OCI-LY1 (cell line): ENCODE measurements around the gene IDI1.

Experiments
- H2AFZ ChIP-seq: fragments of 200-600 bp; sonication (generic), shearing (Covaris generic); 2 replicates; pipeline ENCODE4 v1.6.0; 2014; ENCODE audit warnings: antibody characterized with exemption, mild to moderate bottlenecking, low read length
- H3F3A ChIP-seq: fragments of 200-600 bp; sonication (generic), shearing (Covaris generic); 2 replicates; pipeline ENCODE4 v1.6.0; 2014; ENCODE audit warnings: mild to moderate bottlenecking, antibody characterized with exemption, low read length, moderate library complexity; ENCODE audit not compliant: insufficient read depth
- H3K27ac ChIP-seq: fragments of 200-600 bp; sonication (generic); 2 replicates; pipeline ENCODE4 v1.5.1; 2014; ENCODE audit warnings: low read length, mixed run types, mild to moderate bottlenecking, low read depth; ENCODE audit not compliant: poor library complexity, severe bottlenecking
- H3K27me3 ChIP-seq: fragments of 200-600 bp; sonication (generic); 2 replicates; pipeline ENCODE4 v1.6.0; 2014; ENCODE audit warnings: antibody characterized with exemption, mild to moderate bottlenecking, low read length, moderate library complexity; ENCODE audit not compliant: insufficient read depth
- H3K36me3 ChIP-seq: fragments of 200-600 bp; sonication (generic); 2 replicates; pipeline ENCODE4 v1.6.1; 2014; ENCODE audit warnings: mild to moderate bottlenecking, antibody characterized with exemption, low read length, moderate library complexity, mixed read lengths; ENCODE audit not compliant: insufficient read depth
- H3K4me1 ChIP-seq: fragments of 200-600 bp; sonication (generic); 2 replicates; pipeline ENCODE4 v1.5.1; 2014; ENCODE audit warnings: mild to moderate bottlenecking, low read length, moderate library complexity; ENCODE audit not compliant: insufficient read depth, severe bottlenecking
- H3K4me2 ChIP-seq: fragments of 200-600 bp; sonication (generic), shearing (Covaris generic); 2 replicates; pipeline ENCODE4 v1.6.1; 2014; ENCODE audit warnings: low read length
- H3K4me3 ChIP-seq: fragments of 200-600 bp; sonication (generic); 2 replicates; pipeline ENCODE4 v1.5.1; 2014; ENCODE audit warnings: low read length, low read depth, mild to moderate bottlenecking, mixed read lengths; ENCODE audit not compliant: poor library complexity, severe bottlenecking
- H3K79me2 ChIP-seq: fragments of 200-600 bp; shearing (Covaris generic); 2 replicates; pipeline ENCODE4 v1.6.1; 2016; ENCODE audit warnings: mixed run types, low read length, mixed read lengths; ENCODE audit not compliant: insufficient read depth
- H3K9ac ChIP-seq: fragments of 200-600 bp; sonication (generic), shearing (Covaris generic); 2 replicates; pipeline ENCODE4 v1.6.1; 2014; ENCODE audit warnings: mild to moderate bottlenecking, low read length, mixed read lengths
- H3K9me2 ChIP-seq: fragments of 200-600 bp; sonication (generic), shearing (Covaris generic); 2 replicates; pipeline ENCODE4 v1.6.1; 2014; ENCODE audit warnings: low read depth, mild to moderate bottlenecking, low read length, mixed read lengths
- H3K9me3 ChIP-seq: fragments of 200-600 bp; shearing (Covaris generic); 2 replicates; pipeline ENCODE4 v1.6.1; 2014; ENCODE audit warnings: low read length, mixed read lengths
- H4K20me1 ChIP-seq: fragments of 200-600 bp; sonication (generic), shearing (Covaris generic); 2 replicates; pipeline ENCODE4 v1.6.0; 2016; ENCODE audit warnings: mild to moderate bottlenecking, low read length; ENCODE audit not compliant: insufficient read depth
- EZH2 ChIP-seq: fragments of 200-600 bp; sonication (generic), shearing (Covaris generic); IDR thresholded peaks from 2 replicates; pipeline ENCODE4 v1.8.0; 2017; ENCODE audit warnings: borderline replicate concordance, mixed run types, mild to moderate bottlenecking, antibody characterized with exemption, low read length, moderate library complexity, mixed read lengths
- TF ChIP-seq, protein P1 (sequence below): fragments of 200-600 bp; sonication (generic), shearing (Covaris generic); IDR thresholded peaks from 2 replicates; pipeline ENCODE4 v1.5.1; 2017; ENCODE audit warnings: mild to moderate bottlenecking, antibody characterized with exemption, low read length, moderate library complexity, mixed read lengths

The IDI1 gene

DNA sequence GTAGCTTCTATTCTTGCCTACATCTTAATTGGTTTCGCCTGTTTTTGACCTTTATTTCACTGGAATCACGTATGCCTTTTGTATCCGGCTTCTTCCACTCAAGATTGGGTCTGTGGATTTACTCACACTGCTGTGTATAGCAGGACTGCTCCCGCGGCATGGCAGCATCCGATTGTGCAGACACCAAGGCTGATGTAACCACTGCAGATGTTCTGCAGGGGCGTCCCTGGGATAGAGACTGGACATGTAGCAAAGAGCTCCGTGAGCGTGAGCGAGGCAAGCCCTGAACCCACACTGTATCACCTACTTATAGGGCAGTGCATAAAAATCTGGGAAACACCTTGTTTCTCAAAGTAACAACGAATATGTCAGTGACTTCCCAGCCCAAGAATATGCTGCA lies 11.8 kb downstream of the IDI1 start:
- Histone ChIP-seq H3K4me3 (no peak overlapping the region), H4K20me1 (no peaks in the 10 kb centered on the region), H3K36me3 (peaks cover 43% of the 10 kb centered on the region), H3K4me2 (no peak overlapping the region), H3K9me3 (no peaks in the 10 kb centered on the region), H3K27me3 (no peaks in the 10 kb centered on the region), H3F3A (no peaks in the 10 kb centered on the region), H3K9ac (no peak overlapping the region), H3K79me2 (no peaks in the 10 kb centered on the region), H3K4me1 (peaks cover 6% of the 10 kb centered on the region), H2AFZ (no peak overlapping the region), H3K9me2 (no peaks in the 10 kb centered on the region), H3K27ac (no peak overlapping the region)
- no peak for TF ChIP-seq EZH2
- TF ChIP-seq, protein P1, sequence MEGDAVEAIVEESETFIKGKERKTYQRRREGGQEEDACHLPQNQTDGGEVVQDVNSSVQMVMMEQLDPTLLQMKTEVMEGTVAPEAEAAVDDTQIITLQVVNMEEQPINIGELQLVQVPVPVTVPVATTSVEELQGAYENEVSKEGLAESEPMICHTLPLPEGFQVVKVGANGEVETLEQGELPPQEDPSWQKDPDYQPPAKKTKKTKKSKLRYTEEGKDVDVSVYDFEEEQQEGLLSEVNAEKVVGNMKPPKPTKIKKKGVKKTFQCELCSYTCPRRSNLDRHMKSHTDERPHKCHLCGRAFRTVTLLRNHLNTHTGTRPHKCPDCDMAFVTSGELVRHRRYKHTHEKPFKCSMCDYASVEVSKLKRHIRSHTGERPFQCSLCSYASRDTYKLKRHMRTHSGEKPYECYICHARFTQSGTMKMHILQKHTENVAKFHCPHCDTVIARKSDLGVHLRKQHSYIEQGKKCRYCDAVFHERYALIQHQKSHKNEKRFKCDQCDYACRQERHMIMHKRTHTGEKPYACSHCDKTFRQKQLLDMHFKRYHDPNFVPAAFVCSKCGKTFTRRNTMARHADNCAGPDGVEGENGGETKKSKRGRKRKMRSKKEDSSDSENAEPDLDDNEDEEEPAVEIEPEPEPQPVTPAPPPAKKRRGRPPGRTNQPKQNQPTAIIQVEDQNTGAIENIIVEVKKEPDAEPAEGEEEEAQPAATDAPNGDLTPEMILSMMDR, result no peak

DNA sequence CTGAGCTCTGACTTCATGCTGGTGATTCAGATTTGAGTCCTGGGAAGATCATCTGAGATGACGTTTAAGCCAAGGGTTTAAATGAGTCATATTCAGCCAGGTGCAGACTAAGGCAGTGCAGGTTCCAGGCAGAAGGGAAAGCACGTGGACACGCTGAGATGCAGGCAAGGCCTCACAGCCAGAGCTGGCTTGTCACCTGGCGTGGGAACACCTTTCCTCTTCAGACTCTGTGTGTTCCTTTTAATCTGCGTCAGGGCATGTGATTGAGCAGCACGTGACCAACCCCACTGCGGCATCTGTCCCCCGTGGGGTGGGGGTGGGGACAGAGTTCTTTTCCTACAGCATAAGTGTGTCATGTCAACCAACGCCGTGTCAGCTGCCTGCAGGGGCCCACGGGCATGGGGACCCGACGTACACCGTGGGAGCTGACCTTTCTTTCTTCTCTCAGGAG lies 12.6 kb downstream of the IDI1 start:
- Histone ChIP-seq H3K36me3 (peaks cover 36% of the 10 kb centered on the region), H3K9me3 (no peaks in the 10 kb centered on the region), H3K4me1 (peaks cover 6% of the 10 kb centered on the region), H4K20me1 (no peaks in the 10 kb centered on the region), H2AFZ (no peak overlapping the region), H3K27me3 (no peaks in the 10 kb centered on the region), H3K9me2 (no peaks in the 10 kb centered on the region), H3K9ac (no peak overlapping the region), H3F3A (no peaks in the 10 kb centered on the region), H3K79me2 (no peaks in the 10 kb centered on the region), H3K4me2 (no peak overlapping the region), H3K4me3 (no peak overlapping the region), H3K27ac (no peak overlapping the region)
- TF ChIP-seq, protein P1, result no peak
- no peak for TF ChIP-seq EZH2

DNA sequence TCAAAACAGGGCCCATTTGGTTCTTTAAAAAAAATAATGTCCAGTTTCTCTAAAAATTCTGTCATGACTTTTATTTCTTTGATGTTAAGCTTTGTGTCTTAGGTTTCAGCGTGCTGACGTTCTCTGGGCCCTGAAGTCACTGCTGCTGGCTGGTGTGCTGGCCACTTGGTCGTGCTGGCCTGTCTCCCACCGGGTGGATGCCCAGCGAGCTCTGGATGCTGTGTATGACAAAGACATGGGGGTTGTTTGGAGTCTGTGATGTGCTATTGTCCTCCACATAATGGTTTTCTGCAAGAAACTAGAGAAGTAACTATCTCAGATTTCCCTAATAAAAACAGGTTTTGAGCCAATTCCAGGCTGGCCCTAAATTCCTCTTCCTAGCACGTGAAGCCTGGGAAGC lies 13.7 kb downstream of the IDI1 start:
- Histone ChIP-seq H3K4me1 (peaks cover 6% of the 10 kb centered on the region), H2AFZ (no peak overlapping the region), H3K9me3 (no peaks in the 10 kb centered on the region), H3K27ac (no peak overlapping the region), H4K20me1 (no peaks in the 10 kb centered on the region), H3K9me2 (no peaks in the 10 kb centered on the region), H3K4me3 (no peak overlapping the region), H3K27me3 (no peaks in the 10 kb centered on the region), H3K9ac (no peak overlapping the region), H3K4me2 (no peak overlapping the region), H3F3A (no peaks in the 10 kb centered on the region), H3K36me3 (peaks cover 25% of the 10 kb centered on the region), H3K79me2 (no peaks in the 10 kb centered on the region)
- no peak for TF ChIP-seq EZH2
- TF ChIP-seq, protein P1, result no peak
